WTC11 (cell line): Measurements from ENCODE around the gene CEP131. TPM values are rescaled to one million over a fixed set of nuclear protein-coding genes. Genes with fewer than 3 reads are reported as not detected.

Source experiments
- ATAC-seq: fragments of 200-7000 bp; cut with Tn5 transposase; 2 replicates; pipeline ENCODE4 v1.10.0; 2021; ENCODE audit warnings: mild to moderate bottlenecking, moderate library complexity
- CTCF ChIA-PET: fragments of 300-600 bp; sonication (Branson Sonifier 250); formaldehyde crosslinking; loops from one replicate; lab custom pipeline; 2021; ENCODE audit warnings: antibody characterized with exemption; lab: Charles Lee
- POLR2A ChIA-PET: fragments of 350-600 bp; sonication (Branson Sonifier 250); formaldehyde crosslinking; loops from one replicate; lab custom pipeline; 2021; ENCODE audit warnings: antibody characterized with exemption; lab: Charles Lee
- DNase-seq: peaks from one replicate; pipeline ENCODE4 v3.0.0; 2021; ENCODE audit warnings: low spot score
- H3K27ac Mint-ChIP-seq: 2 replicates; pipeline ENCODE4 v1.8.0; 2021; ENCODE audit warnings: mixed read lengths
- H3K27me3 Mint-ChIP-seq: 2 replicates; pipeline ENCODE4 v1.8.0; 2021; ENCODE audit warnings: low read depth, mild to moderate bottlenecking, moderate library complexity, mixed read lengths
- H3K36me3 Mint-ChIP-seq: 2 replicates; pipeline ENCODE4 v1.8.0; 2021; ENCODE audit warnings: mixed read lengths
- H3K4me1 Mint-ChIP-seq: 2 replicates; pipeline ENCODE4 v1.8.0; 2022; ENCODE audit warnings: mixed read lengths
- H3K4me3 Mint-ChIP-seq: 2 replicates; pipeline ENCODE4 v1.8.0; 2021; ENCODE audit warnings: mild to moderate bottlenecking, moderate library complexity, mixed read lengths
- H3K9me3 Mint-ChIP-seq: 2 replicates; pipeline ENCODE4 v1.8.0; 2021; ENCODE audit warnings: mixed read lengths
- ATF1 ChIP-seq: sonication (generic); formaldehyde crosslinking; IDR thresholded peaks from 2 replicates; pipeline ENCODE4 v1.8.1; 2023; ENCODE audit warnings: mild to moderate bottlenecking, moderate library complexity, missing genetic modification reagents
- E2F5 ChIP-seq: sonication (generic); formaldehyde crosslinking; IDR thresholded peaks from 2 replicates; pipeline ENCODE4 v1.8.1; 2022; ENCODE audit warnings: mild to moderate bottlenecking, moderate library complexity, missing genetic modification reagents
- FOXK1 ChIP-seq: sonication (generic); formaldehyde crosslinking; IDR thresholded peaks from 2 replicates; pipeline ENCODE4 v1.8.0; 2022; ENCODE audit warnings: mild to moderate bottlenecking, moderate library complexity, missing genetic modification reagents
- FOXP1 ChIP-seq: sonication (generic); formaldehyde crosslinking; IDR thresholded peaks from 2 replicates; pipeline ENCODE4 v1.8.0; 2022; ENCODE audit warnings: missing genetic modification reagents, mild to moderate bottlenecking, moderate library complexity, borderline replicate concordance
- GABPB1 ChIP-seq: sonication (generic); formaldehyde crosslinking; IDR thresholded peaks from 2 replicates; pipeline ENCODE4 v1.8.1; 2023; ENCODE audit warnings: mild to moderate bottlenecking, missing genetic modification reagents
- JUN ChIP-seq: sonication (generic); formaldehyde crosslinking; IDR thresholded peaks from 2 replicates; pipeline ENCODE4 v1.8.0; 2023; ENCODE audit warnings: mild to moderate bottlenecking, missing genetic modification reagents
- MAX ChIP-seq: sonication (generic); formaldehyde crosslinking; IDR thresholded peaks from 2 replicates; pipeline ENCODE4 v1.8.0; 2022; ENCODE audit warnings: mild to moderate bottlenecking, missing genetic modification reagents
- MLX ChIP-seq: sonication (generic); formaldehyde crosslinking; IDR thresholded peaks from 2 replicates; pipeline ENCODE4 v1.8.1; 2023; ENCODE audit warnings: mild to moderate bottlenecking, missing genetic modification reagents, moderate library complexity
- NFE2L1 ChIP-seq: sonication (generic); formaldehyde crosslinking; IDR thresholded peaks from 2 replicates; pipeline ENCODE4 v1.8.1; 2023; ENCODE audit warnings: missing genetic modification reagents
- NFYB ChIP-seq: sonication (generic); formaldehyde crosslinking; conservative IDR thresholded peaks from 2 replicates; pipeline ENCODE4 v1.8.0; 2022; ENCODE audit warnings: low read depth, missing genetic modification reagents
- NR2C2 ChIP-seq: sonication (generic); formaldehyde crosslinking; IDR thresholded peaks from 2 replicates; pipeline ENCODE4 v1.8.0; 2022; ENCODE audit warnings: mild to moderate bottlenecking, missing genetic modification reagents
- PREB ChIP-seq: sonication (generic); formaldehyde crosslinking; IDR thresholded peaks from 2 replicates; pipeline ENCODE4 v1.8.1; 2022; ENCODE audit warnings: mild to moderate bottlenecking, missing genetic modification reagents, moderate library complexity, borderline replicate concordance
- SMAD4 ChIP-seq: sonication (generic); formaldehyde crosslinking; IDR thresholded peaks from 2 replicates; pipeline ENCODE4 v1.8.0; 2022; ENCODE audit warnings: mild to moderate bottlenecking, missing genetic modification reagents
- TCF7 ChIP-seq: sonication (generic); formaldehyde crosslinking; IDR thresholded peaks from 2 replicates; pipeline ENCODE4 v1.8.0; 2022; ENCODE audit warnings: mild to moderate bottlenecking, low read depth, missing genetic modification reagents, moderate library complexity
- TEAD1 ChIP-seq: sonication (generic); formaldehyde crosslinking; IDR thresholded peaks from 2 replicates; pipeline ENCODE4 v1.8.0; 2022; ENCODE audit warnings: mild to moderate bottlenecking, missing genetic modification reagents
- ZMAT4 ChIP-seq: fragments of 250-450 bp; sonication (Bioruptor Pico); IDR thresholded peaks from 2 replicates; pipeline ENCODE4 v1.9.0; 2021; ENCODE audit warnings: mild to moderate bottlenecking
- ZNF219 ChIP-seq: sonication (generic); formaldehyde crosslinking; IDR thresholded peaks from 2 replicates; pipeline ENCODE4 v1.8.0; 2023; ENCODE audit warnings: missing genetic modification reagents, mild to moderate bottlenecking, borderline replicate concordance
- ZNF263 ChIP-seq: sonication (generic); formaldehyde crosslinking; IDR thresholded peaks from 2 replicates; pipeline ENCODE4 v1.8.1; 2022; ENCODE audit warnings: low read depth, mild to moderate bottlenecking, moderate library complexity, missing genetic modification reagents
- total RNA-seq: library from RNA; stranded (reverse); gene quantifications from 3 replicates; pipeline ENCODE4 v1.2.3, GENCODE V29; 2021
- TF ChIP-seq, protein P1 (sequence below): sonication (generic); formaldehyde crosslinking; IDR thresholded peaks from 2 replicates; pipeline ENCODE4 v1.8.0; 2022; ENCODE audit warnings: mild to moderate bottlenecking, missing genetic modification reagents
- TF ChIP-seq, protein P2 (sequence below): sonication (generic); formaldehyde crosslinking; IDR thresholded peaks from 2 replicates; pipeline ENCODE4 v1.8.1; 2022; ENCODE audit warnings: missing genetic modification reagents, borderline replicate concordance
- TF ChIP-seq, protein P3 (sequence below): sonication (generic); formaldehyde crosslinking; IDR thresholded peaks from 2 replicates; pipeline ENCODE4 v1.8.0; 2023; ENCODE audit warnings: missing genetic modification reagents, mild to moderate bottlenecking, borderline replicate concordance
- TF ChIP-seq, protein P4 (sequence below): sonication (generic); formaldehyde crosslinking; IDR thresholded peaks from 2 replicates; pipeline ENCODE4 v1.8.0; 2022; ENCODE audit warnings: mild to moderate bottlenecking, missing genetic modification reagents

CEP131 gene
- total RNA-seq, 1 experiment from 2014 or later = 35.2 TPM

DNA sequence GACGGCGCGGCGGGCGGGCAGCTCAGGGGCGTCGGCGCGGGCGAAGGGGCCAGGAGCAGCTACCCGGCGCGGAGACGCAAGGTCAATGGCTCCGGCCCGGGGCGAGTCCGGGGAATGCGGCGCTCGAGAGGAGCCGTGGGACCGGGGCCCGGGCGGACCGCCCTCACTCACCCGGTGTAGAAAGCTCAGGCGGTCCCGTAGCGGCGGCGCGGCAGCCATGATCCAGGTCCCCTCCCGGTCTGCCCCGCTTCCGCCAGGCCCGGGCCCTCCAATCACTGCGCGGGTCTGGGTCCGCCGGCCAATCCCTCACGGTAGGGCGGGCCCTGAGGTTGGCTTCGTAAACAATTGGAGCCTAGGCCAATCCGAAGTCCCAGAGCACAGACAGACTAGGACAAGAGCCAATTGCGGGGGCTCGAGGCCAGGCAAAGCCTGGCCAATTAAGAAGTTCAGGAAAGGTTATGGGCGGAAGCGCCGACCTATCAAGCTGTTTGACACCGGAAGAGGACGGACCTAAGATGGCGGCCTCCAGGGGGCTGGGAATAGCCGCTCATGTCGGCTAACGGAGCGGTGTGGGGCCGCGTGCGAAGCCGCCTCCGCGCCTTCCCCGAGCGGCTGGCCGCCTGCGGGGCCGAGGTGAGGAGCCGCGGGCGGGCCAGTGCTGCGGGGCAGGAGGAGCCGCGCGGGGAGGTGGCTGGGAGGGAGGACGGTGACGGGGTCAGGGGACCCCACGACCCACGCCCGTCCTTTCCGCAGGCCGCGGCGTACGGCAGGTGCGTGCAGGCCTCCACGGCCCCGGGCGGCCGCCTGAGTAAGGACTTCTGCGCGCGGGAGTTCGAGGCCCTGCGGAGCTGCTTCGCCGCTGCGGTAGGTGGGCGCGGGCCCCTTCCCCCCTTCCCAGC is 16.3 kb upstream of the CEP131 start, which contains the start of the genes NDUFAF8 and TEPSIN:
TSS of gene NDUFAF8 (plus strand) at position 504 of the 899 bp plus-strand sequence. CDS start at position 550, 46 bp downstream.
TSS of gene TEPSIN (minus strand) at position 241 of the 899 bp plus-strand sequence. CDS start at position 219, 22 bp downstream.
- Mint-ChIP-seq H3K4me3 (peak within 1 kb of the TSS; percentile 90), H3K4me1 (peaks cover 27% of the 10 kb centered on the region), H3K27me3 (no peaks in the 10 kb centered on the region), H3K36me3 (no peaks in the 10 kb centered on the region), H3K27ac (peak within 1 kb of the TSS; percentile 76), H3K9me3 (no peaks in the 10 kb centered on the region)
- ChIA-PET POLR2A (interaction anchor here (0.6 to 1.1 kb wide), 5 partner anchors 16 to 785 kb away, joined by 3 to 9 read pairs (median 3); partner anchors contain the start of genes BAHCC1 and CEP131), CTCF (interaction anchor here (0.6 to 2.1 kb wide), 20 partner anchors 9 to 316 kb away, joined by 3 to 14 read pairs (median 4); partner anchors contain the start of gene CEP131)
- DNase-seq = peak; percentile 95
- ATAC-seq = peak; percentile 97
- no peak for TF ChIP-seq MLX
- TF ChIP-seq MAX = peak; percentile 45
- TF ChIP-seq, protein P1, sequence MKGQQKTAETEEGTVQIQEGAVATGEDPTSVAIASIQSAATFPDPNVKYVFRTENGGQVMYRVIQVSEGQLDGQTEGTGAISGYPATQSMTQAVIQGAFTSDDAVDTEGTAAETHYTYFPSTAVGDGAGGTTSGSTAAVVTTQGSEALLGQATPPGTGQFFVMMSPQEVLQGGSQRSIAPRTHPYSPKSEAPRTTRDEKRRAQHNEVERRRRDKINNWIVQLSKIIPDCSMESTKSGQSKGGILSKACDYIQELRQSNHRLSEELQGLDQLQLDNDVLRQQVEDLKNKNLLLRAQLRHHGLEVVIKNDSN (CRISPR knock-in tag) = peak; percentile 8; the same call in 1 of the 2 replicates
- TF ChIP-seq ZMAT4 (CRISPR knock-in tag) = no peak
- peak; percentile 77 for TF ChIP-seq TEAD1 (CRISPR knock-in tag)
- 0 out of 2 replicates have a peak, but pooled peaks have one; percentile 17 for TF ChIP-seq NR2C2 (CRISPR knock-in tag)
- peak; percentile 100 for TF ChIP-seq NFYB
- TF ChIP-seq FOXK1 (CRISPR knock-in tag) = peak; percentile 99
- no peak for TF ChIP-seq PREB (CRISPR knock-in tag)
- no peak for TF ChIP-seq NFE2L1 (CRISPR knock-in tag)
- TF ChIP-seq, protein P2, sequence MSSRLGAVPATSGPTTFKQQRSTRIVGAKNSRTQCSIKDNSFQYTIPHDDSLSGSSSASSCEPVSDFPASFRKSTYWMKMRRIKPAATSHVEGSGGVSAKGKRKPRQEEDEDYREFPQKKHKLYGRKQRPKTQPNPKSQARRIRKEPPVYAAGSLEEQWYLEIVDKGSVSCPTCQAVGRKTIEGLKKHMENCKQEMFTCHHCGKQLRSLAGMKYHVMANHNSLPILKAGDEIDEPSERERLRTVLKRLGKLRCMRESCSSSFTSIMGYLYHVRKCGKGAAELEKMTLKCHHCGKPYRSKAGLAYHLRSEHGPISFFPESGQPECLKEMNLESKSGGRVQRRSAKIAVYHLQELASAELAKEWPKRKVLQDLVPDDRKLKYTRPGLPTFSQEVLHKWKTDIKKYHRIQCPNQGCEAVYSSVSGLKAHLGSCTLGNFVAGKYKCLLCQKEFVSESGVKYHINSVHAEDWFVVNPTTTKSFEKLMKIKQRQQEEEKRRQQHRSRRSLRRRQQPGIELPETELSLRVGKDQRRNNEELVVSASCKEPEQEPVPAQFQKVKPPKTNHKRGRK = no peak
- no peak for TF ChIP-seq ZNF263
- 0 out of 2 replicates have a peak, but pooled peaks have one; percentile 46 for TF ChIP-seq JUN (CRISPR knock-in tag)
- TF ChIP-seq E2F5 = 0 out of 2 replicates have a peak, but pooled peaks have one; percentile 13
- 0 out of 2 replicates have a peak, but pooled peaks have one; percentile 64 for TF ChIP-seq TCF7 (CRISPR knock-in tag)
- no peak for TF ChIP-seq GABPB1 (CRISPR knock-in tag)
- TF ChIP-seq, protein P3, sequence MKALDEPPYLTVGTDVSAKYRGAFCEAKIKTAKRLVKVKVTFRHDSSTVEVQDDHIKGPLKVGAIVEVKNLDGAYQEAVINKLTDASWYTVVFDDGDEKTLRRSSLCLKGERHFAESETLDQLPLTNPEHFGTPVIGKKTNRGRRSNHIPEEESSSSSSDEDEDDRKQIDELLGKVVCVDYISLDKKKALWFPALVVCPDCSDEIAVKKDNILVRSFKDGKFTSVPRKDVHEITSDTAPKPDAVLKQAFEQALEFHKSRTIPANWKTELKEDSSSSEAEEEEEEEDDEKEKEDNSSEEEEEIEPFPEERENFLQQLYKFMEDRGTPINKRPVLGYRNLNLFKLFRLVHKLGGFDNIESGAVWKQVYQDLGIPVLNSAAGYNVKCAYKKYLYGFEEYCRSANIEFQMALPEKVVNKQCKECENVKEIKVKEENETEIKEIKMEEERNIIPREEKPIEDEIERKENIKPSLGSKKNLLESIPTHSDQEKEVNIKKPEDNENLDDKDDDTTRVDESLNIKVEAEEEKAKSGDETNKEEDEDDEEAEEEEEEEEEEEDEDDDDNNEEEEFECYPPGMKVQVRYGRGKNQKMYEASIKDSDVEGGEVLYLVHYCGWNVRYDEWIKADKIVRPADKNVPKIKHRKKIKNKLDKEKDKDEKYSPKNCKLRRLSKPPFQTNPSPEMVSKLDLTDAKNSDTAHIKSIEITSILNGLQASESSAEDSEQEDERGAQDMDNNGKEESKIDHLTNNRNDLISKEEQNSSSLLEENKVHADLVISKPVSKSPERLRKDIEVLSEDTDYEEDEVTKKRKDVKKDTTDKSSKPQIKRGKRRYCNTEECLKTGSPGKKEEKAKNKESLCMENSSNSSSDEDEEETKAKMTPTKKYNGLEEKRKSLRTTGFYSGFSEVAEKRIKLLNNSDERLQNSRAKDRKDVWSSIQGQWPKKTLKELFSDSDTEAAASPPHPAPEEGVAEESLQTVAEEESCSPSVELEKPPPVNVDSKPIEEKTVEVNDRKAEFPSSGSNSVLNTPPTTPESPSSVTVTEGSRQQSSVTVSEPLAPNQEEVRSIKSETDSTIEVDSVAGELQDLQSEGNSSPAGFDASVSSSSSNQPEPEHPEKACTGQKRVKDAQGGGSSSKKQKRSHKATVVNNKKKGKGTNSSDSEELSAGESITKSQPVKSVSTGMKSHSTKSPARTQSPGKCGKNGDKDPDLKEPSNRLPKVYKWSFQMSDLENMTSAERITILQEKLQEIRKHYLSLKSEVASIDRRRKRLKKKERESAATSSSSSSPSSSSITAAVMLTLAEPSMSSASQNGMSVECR (CRISPR knock-in tag) = peak; percentile 11; the same call in 1 of the 2 replicates
- TF ChIP-seq, protein P4, sequence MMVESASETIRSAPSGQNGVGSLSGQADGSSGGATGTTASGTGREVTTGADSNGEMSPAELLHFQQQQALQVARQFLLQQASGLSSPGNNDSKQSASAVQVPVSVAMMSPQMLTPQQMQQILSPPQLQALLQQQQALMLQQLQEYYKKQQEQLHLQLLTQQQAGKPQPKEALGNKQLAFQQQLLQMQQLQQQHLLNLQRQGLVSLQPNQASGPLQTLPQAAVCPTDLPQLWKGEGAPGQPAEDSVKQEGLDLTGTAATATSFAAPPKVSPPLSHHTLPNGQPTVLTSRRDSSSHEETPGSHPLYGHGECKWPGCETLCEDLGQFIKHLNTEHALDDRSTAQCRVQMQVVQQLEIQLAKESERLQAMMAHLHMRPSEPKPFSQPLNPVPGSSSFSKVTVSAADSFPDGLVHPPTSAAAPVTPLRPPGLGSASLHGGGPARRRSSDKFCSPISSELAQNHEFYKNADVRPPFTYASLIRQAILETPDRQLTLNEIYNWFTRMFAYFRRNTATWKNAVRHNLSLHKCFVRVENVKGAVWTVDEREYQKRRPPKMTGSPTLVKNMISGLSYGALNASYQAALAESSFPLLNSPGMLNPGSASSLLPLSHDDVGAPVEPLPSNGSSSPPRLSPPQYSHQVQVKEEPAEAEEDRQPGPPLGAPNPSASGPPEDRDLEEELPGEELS = 0 out of 2 replicates have a peak, but pooled peaks have one; percentile 9
- peak; percentile 53; the same call in 1 of the 2 replicates for TF ChIP-seq ZNF219 (CRISPR knock-in tag)
- TF ChIP-seq SMAD4 (CRISPR knock-in tag) = 0 out of 2 replicates have a peak, but pooled peaks have one; percentile 28
- TF ChIP-seq FOXP1 (CRISPR knock-in tag) = peak; percentile 40; the same call in 1 of the 2 replicates
- 0 out of 2 replicates have a peak, but pooled peaks have one; percentile 46 for TF ChIP-seq ATF1 (CRISPR knock-in tag)
